ENCODE measurements around the gene UBE2L3. TPM values are rescaled to one million over a fixed set of nuclear protein-coding genes. Genes with fewer than 3 reads are reported as not detected.

Gene UBE2L3
- total and polyA plus RNA-seq, 2 of the 8 experiments (the other 6 are each of a cell fraction or from before 2014, with no cell fraction given), result 63.5 to 90.0 TPM

DNA sequence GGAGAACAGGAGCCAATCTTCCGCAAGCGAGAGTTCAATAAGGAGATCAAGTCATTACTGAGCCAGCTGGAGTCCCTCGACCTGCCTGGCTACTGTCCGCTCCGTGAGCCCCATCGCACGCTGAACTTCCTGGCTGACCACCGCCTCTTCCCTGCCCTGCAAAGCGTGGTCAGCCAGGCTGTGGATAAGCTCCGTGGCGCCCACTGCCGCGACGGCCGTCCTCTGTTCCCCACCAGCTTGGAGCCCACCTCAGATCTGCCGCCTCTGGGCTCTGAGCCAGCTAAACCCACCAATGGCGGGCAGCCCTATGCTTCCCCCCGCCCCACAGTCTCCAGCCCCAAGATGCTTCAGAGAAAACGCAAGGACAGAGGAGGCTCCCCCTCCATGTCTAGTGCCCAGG, 67.3 kb downstream of the UBE2L3 start:
- DNase-seq (ENCODE audit: low read depth in 1 of 2, low spot score in 2 of 2), result no peak
- no peak overlapping the region for H2BK15ac ChIP-seq (ENCODE audit: low read length)
- no peak overlapping the region for H4K8ac ChIP-seq (ENCODE audit: extremely low read depth, insufficient read depth, low read length)
- no peaks in the 10 kb centered on the region for H3K36me3 ChIP-seq (ENCODE audit: control insufficient read depth in 2 of 4, insufficient read depth in 4 of 4, low read length in 3 of 4)
- no peak overlapping the region for H3K4ac ChIP-seq (replicated peaks; ENCODE audit: insufficient read length, low read depth, low read length)
- no peaks in the 10 kb centered on the region for H3K79me1 ChIP-seq (ENCODE audit: low read depth, low read length)
- H3K4me1 ChIP-seq (replicated peaks in 1 of 4; ENCODE audit: control insufficient read depth in 3 of 4, insufficient read depth in 4 of 4, low read length in 3 of 4), result no peaks in the 10 kb centered on the region
- H2AK5ac ChIP-seq (ENCODE audit: low read depth, low read length), result no peak overlapping the region
- no peak overlapping the region for H3K27ac ChIP-seq (ENCODE audit: low read depth, low read length)
- H2BK120ac ChIP-seq (replicated peaks; ENCODE audit: low read depth, low read length), result no peak overlapping the region
- no peaks in the 10 kb centered on the region; a peak in 2 of 7 replicates for H3K27me3 ChIP-seq (replicated peaks in 1 of 4; ENCODE audit: control insufficient read depth in 3 of 4, extremely low read depth in 1 of 4, insufficient read depth in 3 of 4, low read length in 3 of 4)
- H3K9me3 ChIP-seq (ENCODE audit: insufficient read depth in 2 of 2, low read depth in 1 of 2, low read length in 1 of 2), result no peaks in the 10 kb centered on the region; a peak in 1 of 4 replicates
- no peak for FAIRE-seq
- ChIA-PET POLR2A (ENCODE audit: partially characterized antibody) (interaction anchor here (1.2 to 10.2 kb wide), 3 partner anchors 8 to 21 kb away, joined by 3 to 74 read pairs (median 5); partner anchors contain the start of gene SDF2L1), CTCF (ENCODE audit: partially characterized antibody) (interaction anchor here (0.6 to 24.1 kb wide), 4 partner anchors 8 to 45 kb away, joined by 3 to 499 read pairs (median 251); partner anchors contain the start of genes CCDC116, SDF2L1 and YDJC)
- H3K56ac ChIP-seq (replicated peaks; ENCODE audit: insufficient read length, low read depth, low read length), result no peak overlapping the region
- H4K20me1 ChIP-seq (replicated peaks in 1 of 2; ENCODE audit: control insufficient read depth in 1 of 2, insufficient read depth in 2 of 2, low read length in 2 of 2), result peaks cover 0 to 5% of the 10 kb centered on the region in 2 experiments
- no peak overlapping the region for H4K5ac ChIP-seq (ENCODE audit: insufficient read length, low read depth, low read length)
- H3K23ac ChIP-seq (ENCODE audit: insufficient read length), result no peak overlapping the region
- no peak overlapping the region for H2BK12ac ChIP-seq (ENCODE audit: low read depth, low read length)
- no peak overlapping the region for H2BK5ac ChIP-seq (ENCODE audit: low read depth, low read length)
- TF ChIP-seq CBX5 (IDR thresholded peaks at IDR 0.05; ENCODE audit: low read depth, low read length) (no peak), PHF8 (conservative IDR thresholded peaks at IDR 0.05; ENCODE audit: low read depth, low read length) (no peak), TCF12 (IDR thresholded peaks at IDR 0.05; ENCODE audit: low read depth, low read length) (no peak), MAFK (IDR thresholded peaks at IDR 0.05; ENCODE audit: low read depth, low read length) (no peak)
- TF ChIP-seq, protein P1, sequence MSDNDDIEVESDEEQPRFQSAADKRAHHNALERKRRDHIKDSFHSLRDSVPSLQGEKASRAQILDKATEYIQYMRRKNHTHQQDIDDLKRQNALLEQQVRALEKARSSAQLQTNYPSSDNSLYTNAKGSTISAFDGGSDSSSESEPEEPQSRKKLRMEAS (IDR thresholded peaks at IDR 0.05), result no peak
- H3K23me2 ChIP-seq (ENCODE audit: low read depth, low read length), result no peaks in the 10 kb centered on the region
- H3K4me2 ChIP-seq (ENCODE audit: insufficient read depth in 1 of 2, low read depth in 2 of 2, low read length in 2 of 2), result no peak overlapping the region
- 94% methylated on average over 19 of the region's 19 CpGs; no CpG with 5 or more reads in 1 of the 2 experiments for WGBS, 2 experiments (ENCODE audit: extremely low coverage in 1 of 2, insufficient coverage in 1 of 2, insufficient read length in 1 of 2, insufficient replicate concordance in 2 of 2, low coverage in 1 of 2, low lambda C conversion rate in 2 of 2, missing lambda C conversion rate in 1 of 2)
- H3K18ac ChIP-seq (ENCODE audit: extremely low read depth, low read length), result no peak overlapping the region
- H2AFZ ChIP-seq (ENCODE audit: low read length), result no peak overlapping the region
- H2BK20ac ChIP-seq (ENCODE audit: low read length), result no peak overlapping the region
- no peak overlapping the region for H4K91ac ChIP-seq (replicated peaks; ENCODE audit: insufficient read length, low read length)
- H3K4me3 ChIP-seq (ENCODE audit: extremely low read depth in 1 of 4, insufficient read depth in 2 of 4, low read depth in 3 of 4, low read length in 4 of 4), result no peak overlapping the region
- H3K9ac ChIP-seq (replicated peaks in 1 of 4; ENCODE audit: extremely low read depth in 1 of 4, low read depth in 3 of 4, low read length in 3 of 4), result no peak overlapping the region
- no peak overlapping the region for H3K14ac ChIP-seq (ENCODE audit: insufficient read length)
- no peaks in the 10 kb centered on the region for H3K79me2 ChIP-seq (ENCODE audit: control insufficient read depth in 1 of 2, insufficient read depth in 2 of 2, low read length in 2 of 2)
